DMS79 (cell line): Measurements from ENCODE around the gene KRTAP4-3.
"Not testable (repeated sequence)": the region's sequence is repeated elsewhere in the genome, so short reads cannot be mapped to it uniquely, and the experiment has no call there.

ENCODE experiments used
- DNase-seq: peaks from one replicate; lab custom pipeline; 2025; lab: John Stamatoyannopoulos, UW

The KRTAP4-3 gene

DNA sequence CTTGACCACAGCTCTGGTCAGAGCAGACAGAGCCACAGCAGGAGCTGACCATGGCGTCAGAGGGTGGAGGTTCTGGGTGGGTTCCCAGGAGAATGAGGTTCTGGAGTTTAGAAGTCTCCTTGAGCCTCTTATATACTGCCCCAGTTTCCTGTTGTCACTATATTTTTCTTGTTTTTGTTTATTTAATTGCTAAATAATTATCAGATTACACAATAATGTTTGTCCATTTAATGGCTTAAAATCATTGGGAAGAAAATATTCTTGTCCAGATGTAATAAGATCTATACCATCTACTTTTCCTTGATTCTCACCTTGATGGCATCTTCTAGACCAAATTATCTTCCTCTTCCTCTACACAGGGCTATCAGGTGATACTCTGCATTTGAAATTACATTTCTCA, at the start of gene KRTAP4-3:
Gene KRTAP4-3 (minus strand): TSS at position 101 of the 400 bp plus-strand sequence. CDS start 49 bp downstream, at position 52.
- no peak for DNase-seq

DNA sequence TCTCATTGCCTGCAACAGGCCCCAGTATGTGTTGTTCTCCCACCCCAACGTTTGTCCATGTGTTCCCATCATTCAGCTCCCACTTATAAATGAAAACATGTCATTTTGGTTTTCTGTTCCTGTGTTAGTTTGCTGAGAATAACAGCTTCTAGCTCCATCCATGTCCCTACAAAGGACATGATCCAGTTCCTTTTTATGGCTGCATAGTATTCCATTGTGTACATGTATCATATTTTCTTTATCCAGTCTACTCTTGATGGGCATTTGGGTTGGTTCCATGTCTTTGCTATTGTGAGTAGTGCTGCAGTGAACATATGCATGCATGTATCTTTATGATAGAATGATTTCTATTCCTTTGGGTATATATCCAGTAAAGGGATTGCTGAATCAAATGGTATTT, 47.7 kb upstream of the KRTAP4-3 start:
- no peak for DNase-seq

DNA sequence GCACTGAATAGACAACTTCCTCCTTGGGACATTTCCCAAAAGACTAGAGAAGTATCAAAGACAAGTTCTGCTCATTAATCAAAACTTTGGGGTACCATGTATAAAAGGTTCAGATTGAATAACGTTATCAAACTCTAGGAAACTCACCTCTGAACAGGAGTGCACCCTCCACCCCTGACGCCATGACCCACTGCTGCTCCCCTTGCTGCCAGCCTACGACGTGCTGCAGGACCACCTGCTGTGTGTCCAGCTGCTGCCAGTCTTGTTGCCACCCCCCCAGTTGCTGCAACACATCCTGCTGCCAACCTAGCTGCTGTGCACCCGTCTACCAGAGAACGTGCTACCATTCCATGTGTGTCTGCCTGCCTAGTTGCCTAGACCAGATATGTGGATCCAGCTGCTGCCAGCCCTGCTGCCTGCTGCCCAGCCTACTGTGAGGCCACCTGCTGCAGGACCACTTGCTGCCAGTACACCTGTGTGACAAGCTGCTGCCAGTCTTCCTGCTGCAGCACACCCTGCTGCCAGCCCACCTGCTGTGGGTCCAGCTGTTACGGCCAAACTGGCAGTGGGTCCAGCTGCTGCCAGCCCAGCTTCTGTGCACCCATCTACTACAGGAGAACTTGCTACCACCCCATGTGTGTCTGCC, 44.6 kb upstream of the KRTAP4-3 start:
- no peak for DNase-seq

DNA sequence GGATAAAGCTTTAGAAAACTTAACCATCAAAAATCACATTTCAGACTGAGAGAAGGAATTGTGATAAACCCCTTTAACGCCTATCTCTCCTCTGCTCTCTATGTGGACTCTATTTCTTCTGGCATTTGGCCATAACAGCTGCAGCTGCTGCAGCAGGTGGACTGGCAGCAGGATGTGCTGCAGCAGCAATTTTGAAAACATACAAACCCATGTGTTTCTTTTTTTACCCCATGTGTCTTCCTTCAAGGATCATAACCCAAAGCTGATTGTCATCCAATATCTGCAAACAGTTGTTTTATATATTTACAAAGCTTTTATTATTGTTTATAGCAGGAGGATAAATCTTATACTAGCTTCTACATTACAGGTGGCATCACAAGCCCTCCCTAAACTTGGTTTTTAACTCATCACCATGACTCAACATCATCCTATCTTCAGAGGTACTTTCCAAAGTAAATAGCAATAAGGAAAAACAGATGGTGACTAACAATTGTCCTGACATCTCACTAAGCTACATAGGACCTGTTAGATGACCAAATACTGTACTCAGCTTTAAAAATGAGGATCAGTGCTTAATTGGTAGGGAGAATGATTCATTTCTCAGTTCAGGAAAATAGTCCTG, 43.9 kb upstream of the KRTAP4-3 start:
- DNase-seq: peak; percentile 52

DNA sequence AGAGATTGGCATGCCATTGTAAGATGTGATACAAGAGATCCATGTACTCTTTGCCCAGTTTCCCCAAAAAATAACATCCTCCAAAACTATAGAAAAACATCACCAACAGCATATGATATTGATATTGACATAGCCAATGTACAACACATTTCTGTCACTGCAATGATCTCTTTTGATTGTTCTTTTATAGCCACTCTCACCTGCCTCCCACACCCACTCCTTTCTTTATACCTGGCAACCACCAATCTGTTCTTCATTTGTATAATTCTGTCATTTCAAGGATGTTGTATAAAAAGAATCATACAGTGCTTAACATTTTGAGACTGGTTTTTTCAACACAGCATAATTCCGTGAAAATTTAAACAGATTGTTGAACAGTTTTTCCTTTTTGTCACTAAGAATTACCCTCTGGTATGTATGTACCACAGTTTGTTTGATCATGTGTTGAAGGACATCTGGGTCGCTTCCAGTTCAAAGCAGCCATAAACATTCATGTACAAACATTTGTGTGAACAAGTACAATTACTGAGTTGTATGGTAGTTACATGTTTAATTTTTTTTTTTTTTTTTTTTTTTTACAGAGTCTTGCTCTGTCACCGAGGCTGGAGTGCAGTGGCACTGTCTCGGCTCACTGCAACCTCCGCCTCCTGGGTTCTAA, 31.5 kb upstream of the KRTAP4-3 start:
- no peak for DNase-seq

DNA sequence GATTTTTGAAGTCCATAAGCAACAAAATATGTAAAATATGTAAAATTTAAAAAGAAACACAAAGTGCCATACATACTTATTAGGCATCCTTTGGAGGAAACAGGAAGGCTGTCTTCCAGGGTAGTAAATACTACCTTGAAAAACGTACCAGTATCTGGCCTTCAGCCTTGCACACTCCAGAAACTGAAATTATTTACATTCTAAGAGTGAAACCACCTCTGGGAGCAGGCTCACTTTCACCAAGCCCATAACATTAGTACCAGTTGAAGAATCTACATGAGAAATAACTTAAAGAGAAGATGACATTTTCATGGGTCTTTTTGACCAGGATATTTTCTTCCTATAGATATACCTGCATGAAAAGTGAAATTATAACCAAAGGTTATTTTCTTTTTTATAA, 28.0 kb upstream of the KRTAP4-3 start:
- no peak for DNase-seq

DNA sequence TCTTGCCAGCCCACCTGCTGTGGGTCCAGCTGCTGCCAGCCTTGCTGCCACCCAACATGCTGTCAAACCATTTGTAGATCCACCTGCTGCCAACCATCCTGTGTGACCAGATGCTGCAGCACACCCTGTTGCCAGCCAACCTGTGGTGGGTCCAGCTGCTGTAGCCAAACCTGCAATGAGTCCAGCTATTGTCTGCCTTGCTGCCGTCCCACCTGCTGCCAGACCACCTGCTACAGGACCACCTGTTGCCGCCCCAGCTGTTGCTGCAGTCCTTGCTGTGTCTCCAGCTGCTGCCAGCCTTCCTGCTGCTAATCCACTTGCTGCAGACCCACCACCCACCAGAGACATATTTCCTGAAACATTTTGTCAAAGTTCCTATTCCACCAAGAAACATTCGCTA, 22.3 kb upstream of the KRTAP4-3 start:
- no peak for DNase-seq

DNA sequence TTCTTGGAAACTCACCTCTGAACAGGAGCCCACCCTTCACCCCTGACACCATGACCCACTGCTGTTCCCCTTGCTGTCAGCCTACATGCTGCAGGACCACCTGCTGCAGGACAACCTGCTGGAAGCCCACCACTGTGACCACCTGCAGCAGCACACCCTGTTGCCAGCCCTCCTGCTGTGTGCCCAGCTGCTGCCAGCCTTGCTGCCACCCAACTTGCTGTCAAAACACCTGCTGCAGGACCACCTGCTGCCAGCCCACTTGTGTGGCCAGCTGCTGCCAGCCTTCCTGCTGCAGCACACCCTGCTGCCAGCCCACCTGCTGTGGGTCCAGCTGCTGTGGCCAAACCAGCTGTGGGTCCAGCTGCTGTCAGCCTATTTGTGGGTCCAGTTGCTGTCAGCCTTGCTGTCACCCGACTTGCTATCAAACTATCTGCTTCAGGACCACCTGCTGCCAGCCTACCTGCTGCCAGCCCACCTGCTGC, 21.9 kb upstream of the KRTAP4-3 start, which contains the start of gene KRTAP9-1:
Gene KRTAP9-1 (plus strand): TSS at position 51 of the 482 bp plus-strand sequence. CDS start 0 bp downstream, at position 51.
- not testable (repeated sequence) for DNase-seq

DNA sequence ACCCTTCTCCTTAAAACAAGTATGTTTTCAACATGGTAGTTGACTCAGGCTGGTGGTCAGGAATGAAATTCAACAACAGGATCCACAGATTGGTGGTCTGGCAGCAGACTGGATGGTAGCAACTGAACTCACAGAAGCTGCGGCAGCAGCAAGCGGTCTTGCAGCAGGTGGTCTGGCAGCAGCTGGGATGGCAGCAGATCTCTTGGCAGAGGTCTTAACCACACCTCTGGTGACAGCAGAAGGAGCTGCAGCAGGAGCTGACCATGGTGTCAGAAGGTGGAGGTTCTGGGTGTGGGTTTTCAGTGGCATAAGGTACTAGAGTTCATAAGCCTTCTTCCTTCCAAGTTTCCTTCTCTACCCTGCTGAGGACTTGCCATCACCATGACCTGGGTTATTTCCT, 18.9 kb upstream of the KRTAP4-3 start:
- DNase-seq: no peak

DNA sequence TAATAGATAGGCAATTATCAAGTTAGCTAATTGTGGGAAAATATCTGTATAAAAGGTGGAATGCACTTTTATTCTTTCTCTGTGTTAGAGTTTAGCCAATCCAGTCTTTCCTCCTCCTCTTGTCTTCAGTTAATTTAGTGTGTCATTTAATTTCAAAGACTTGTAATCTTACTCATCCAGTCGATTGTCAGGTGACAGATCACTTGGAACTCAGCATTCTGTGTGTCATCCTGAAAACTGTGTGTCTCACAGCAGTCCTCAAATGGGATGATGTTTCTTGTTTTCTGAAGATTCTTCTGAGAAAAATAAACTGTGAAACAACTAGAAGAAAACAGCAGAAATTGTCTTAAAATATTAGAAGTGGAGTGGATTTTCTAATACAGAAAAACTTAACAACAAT, 17.0 kb upstream of the KRTAP4-3 start:
- DNase-seq: no peak

DNA sequence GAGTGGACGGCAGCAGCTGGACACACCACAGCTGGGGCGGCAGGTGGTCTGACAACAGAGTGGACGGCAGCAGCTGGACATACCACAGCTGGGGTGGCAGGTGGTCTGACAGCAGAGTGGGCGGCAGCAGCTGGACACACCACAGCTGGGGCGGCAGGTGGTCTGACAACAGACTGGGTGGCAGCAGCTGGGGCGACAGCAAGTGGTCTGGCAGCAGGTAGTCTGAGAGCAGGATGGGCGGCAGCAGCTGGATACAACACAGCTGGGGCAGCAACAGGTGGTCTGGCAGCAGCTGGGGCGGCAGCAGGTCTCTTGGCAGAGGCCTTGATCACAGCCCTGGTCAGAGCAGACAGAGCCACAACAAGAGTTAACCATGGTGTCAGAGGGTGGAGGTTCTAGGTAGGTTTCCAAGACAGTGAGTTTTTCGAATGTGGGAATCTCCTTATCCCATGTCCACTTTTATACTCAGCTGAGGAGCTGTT, 16.5 kb upstream of the KRTAP4-3 start, which contains the start of gene KRTAP4-1:
Gene KRTAP4-1 (minus strand): TSS at position 432 of the 482 bp plus-strand sequence. CDS start 57 bp downstream, at position 375.
- DNase-seq: no peak

DNA sequence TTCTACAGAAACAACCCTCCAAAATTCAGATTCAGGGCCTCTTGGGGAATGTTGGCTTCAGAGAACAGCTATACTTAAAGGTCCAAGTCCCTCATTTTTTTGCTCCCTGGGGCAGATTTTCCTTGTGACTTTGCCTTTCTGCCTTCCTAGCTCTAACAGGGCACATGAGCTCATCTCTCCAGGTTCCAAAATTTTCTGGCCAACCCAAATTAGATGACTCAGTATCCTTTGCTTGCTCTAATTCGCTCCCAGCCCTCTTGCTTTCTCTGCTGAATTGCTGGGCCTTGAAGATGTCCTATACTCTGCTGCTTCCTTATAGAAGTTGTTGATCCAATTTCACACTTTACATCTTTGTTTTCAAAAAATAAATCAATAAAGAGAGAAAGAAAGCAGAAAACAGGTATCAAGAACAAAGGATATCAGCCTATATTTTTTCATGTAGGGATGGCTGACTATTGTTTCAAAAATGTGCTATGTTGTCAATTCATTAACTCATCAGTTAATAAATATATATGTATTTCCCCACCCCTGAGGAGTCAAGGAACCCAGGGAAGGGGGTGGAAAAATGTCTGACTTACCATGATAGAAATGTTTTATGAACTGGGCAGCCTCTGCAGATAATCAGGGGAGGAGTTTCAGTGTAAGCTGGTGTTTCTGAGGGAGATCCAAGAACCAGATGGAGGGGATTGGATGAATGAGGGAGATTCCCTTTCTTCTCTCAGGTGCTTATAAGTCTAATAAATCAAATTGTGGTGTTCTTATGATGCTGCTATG, 11.0 kb upstream of the KRTAP4-3 start:
- no peak for DNase-seq

DNA sequence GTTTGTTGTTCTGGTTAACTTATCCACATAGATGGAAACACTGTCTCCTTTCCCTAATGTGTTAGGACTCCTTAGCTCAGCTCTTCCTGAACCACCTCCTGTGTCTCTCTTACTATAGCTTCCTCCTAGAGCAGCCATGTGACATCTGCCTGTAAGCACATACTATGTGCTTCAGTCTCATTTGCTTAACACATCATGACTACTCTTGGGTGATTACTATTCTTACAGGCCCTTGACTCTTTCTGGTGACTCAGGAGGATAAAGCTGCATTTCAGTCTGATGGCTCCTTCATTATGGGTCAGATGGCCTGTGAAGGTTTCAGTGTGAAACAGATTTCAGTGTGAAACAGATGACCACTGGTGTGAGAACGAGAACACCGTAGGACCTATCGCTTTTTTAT, 10.3 kb upstream of the KRTAP4-3 start:
- no peak for DNase-seq

DNA sequence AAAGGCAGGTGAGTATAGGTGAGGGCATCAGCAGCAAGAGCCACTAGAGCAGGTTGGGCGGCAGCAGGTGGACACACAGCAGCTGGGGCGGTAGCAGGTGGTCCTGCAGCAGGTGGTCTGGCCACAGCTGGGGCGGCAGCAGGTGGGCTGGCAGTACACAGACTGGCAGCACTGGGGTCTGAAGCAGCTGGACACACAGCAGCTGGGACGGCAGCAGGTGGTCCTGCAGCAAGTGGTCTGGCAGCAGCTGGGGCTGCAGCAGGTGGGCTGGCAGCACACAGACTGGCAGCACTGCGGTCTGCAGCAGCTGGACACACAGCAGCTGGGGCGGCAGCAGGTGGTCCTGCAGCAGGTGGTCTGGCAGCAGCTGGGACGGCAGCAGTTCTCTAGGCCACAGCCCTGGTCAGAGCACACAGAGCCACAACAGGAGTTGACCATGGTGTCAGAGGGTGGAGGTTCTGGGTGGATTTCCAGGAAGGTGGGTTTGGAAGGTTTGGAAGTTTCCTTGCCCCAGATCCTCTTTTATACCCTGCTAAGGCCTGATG, 9.8 kb upstream of the KRTAP4-3 start, which contains the start of gene KRTAP4-2:
Gene KRTAP4-2 (minus strand): TSS at position 495 of the 545 bp plus-strand sequence. CDS start 57 bp downstream, at position 438.
- no peak for DNase-seq

DNA sequence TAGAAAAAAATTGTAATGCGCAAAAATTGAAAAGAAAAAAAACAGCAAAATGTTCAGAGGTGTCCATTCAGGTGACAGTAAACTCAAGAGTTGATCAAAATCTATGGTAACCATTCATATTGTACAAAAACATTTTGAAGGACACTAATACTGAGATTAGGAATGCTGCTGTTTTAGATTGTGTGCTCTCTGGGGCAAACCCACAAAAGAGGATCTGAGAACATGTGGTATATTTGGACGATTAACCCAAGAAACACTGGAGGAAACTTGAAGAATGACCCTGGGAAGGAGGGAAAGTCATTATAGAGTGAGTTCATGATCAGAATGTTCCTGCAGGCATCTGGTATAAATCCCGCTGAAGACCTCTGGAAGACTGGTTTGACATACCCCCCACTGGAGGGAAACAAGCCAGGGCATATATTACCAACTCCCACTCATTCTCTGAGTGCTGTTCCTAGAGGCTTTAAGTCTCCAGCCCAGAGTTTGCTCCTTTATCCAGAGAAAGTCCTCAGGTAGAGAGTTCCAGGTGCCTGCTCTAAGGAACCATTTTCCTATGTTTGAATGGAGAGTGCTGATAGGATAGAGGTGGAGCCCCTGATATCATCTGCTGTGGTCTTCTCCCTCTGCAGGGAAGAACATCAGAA, 8.8 kb upstream of the KRTAP4-3 start:
- no peak for DNase-seq

DNA sequence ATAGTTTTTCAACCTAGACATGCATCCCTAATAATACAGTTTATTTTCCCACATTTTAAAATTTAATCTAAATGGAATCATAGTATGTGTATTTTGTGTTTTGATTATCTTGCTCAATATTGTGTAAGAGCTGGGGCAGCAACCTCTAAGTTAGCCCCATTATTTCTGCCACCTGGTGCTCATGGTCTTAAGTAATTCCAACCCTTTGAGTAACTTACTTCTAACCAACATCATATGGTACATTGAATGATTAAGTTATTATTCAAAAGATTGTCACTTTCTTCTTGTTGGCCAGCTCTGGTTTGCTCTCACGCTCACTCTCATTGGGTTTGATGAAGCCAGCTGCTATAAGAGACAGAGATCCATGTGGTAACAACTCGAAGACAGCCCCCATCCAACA, 3.9 kb upstream of the KRTAP4-3 start:
- DNase-seq: no peak

DNA sequence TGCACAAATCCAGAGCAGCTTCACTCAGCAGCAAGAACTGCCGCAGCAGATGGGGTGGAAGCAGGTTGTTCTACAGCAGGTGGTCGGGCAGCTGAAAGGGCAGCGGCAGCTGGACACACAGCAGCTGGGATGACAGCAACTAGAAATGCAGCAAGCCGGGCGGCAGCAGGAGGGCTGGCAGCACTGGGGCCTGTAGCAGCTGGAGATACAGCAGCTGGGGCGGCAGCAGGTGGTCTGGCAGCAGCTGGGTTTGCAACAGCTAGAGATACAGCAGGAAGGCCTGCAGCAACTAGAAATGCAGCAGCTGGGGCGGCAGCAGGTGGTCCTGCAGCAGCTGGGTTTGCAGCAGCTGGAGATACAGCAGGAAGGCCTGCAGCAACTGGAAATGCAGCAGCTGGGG, 460 bp downstream of the KRTAP4-3 start:
- no peak for DNase-seq

DNA sequence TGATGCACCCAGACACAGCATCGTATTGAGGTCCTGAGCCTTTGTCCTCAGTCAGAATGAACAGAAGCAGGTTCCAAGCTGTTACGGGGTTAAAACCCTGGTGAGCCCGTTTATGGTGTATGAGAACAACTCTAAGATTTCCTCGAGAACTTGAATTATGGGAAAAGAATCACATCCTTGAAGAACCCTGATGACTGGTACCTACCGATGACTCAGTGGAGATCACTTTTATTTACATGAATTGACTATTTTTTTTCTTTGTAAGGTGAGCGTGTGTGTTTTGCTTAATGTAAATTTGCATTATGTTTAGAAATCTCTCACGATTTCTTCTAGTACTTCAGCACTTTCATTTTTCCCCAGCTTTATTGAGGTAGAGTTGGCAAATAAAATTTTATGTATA, 4.2 kb downstream of the KRTAP4-3 start:
- no peak for DNase-seq

DNA sequence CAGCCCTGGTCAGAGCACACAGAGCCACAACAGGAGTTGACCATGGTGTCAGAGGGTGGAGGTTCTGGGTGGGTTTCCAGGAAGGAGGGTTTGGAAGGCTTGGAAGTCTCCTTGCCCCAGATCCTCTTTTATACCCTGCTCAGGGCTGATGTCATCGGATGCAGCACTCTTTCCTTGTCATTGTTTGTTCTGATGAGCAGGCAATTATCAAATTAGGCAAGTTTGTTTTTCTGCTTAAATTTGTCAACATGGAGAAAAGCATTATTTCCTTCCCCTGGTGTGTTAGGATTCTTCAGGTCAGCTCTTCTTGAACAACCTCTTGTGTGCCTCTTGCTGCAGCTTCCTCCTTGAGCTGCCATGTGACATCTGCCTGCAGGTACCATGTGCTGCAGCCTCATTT, 7.4 kb downstream of the KRTAP4-3 start, which contains the start of gene KRTAP4-4:
Gene KRTAP4-4 (minus strand): TSS at position 101 of the 400 bp plus-strand sequence. CDS start 57 bp downstream, at position 44.
- DNase-seq: no peak

DNA sequence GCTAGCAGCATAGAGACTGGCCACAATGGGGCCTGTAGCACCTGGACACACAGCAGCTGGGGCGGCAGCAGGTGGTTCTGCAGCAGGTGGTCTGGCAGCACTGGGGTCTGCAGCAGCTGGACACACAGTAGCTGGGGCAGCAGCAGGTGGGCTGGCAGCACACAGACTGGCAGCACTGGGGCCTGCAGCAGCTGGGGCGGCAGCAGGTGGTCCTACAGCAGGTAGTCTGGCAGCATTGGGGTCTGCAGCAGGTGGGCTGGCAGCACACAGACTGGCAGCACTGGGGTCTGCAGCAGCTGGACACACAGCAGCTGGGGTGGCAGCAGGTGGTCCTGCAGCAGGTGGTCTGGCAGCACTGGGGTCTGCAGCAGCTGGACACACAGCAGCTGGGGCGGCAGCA, 7.8 kb downstream of the KRTAP4-3 start:
- DNase-seq: not testable (repeated sequence)

DNA sequence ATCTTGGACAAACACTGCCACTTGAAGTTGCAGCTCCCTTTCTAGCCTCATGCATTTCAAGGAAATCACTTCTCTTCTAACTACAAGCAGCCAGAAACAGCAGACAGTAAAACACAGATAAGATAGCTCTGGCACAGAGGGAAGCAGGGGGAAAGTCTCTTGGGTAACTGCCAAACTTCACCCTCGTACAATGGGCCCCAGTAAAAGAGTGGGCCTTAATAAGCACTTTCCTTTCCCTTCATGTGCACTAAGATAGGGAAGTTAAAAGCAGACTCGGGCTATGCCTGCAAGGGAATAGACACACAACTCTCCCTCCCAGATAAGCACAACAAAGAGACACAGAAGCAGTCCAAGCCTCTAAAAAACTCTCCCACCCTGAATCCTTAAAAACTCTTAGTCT, 14.2 kb downstream of the KRTAP4-3 start:
- DNase-seq: no peak
